Globus pallidus (tissue), 1 donor: ENCODE results near the gene ASPG.
A peak's percentile ranks its signal among the peaks of the same experiment; 100 is the strongest.

Experiments
- DNase-seq: peaks from one replicate; pipeline ENCODE4 v3.0.0-alpha.2; 2015; ENCODE audit warnings: low spot score

The ASPG gene

DNA sequence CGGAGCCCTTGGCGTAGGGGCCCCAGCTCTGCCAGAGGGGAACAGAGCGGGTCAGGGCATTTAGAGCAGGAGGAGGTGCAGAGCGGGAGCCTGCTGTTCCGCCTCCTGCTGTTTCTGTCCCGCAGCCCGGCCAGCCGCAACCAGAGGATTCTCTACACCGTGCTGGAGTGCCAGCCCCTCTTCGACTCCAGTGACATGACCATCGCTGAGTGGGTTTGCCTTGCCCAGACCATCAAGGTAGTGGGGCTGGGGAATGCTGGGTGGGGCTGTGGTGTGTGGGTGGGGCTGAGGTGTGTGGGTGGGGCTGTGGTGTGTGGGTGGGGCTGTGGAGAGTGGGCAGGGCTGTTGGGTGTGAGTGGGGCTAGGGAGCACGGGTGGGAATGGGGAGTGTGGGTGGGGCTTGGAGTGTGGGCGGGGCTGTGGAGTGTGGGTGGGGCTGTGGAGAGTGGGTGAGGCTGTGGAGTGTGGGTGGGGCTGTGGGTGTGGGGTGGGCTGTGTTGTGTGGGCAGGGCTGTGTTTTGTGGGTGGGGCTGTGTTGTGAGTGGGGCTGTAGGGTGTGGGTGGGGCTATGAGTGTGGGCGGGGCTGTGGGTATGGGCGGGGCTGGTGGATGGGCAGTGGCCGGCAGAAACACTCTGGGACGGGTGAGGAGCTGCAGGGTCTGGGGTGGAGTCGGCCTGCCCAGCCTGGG, 8.0 kb downstream of the ASPG start:
- no peak for DNase-seq

DNA sequence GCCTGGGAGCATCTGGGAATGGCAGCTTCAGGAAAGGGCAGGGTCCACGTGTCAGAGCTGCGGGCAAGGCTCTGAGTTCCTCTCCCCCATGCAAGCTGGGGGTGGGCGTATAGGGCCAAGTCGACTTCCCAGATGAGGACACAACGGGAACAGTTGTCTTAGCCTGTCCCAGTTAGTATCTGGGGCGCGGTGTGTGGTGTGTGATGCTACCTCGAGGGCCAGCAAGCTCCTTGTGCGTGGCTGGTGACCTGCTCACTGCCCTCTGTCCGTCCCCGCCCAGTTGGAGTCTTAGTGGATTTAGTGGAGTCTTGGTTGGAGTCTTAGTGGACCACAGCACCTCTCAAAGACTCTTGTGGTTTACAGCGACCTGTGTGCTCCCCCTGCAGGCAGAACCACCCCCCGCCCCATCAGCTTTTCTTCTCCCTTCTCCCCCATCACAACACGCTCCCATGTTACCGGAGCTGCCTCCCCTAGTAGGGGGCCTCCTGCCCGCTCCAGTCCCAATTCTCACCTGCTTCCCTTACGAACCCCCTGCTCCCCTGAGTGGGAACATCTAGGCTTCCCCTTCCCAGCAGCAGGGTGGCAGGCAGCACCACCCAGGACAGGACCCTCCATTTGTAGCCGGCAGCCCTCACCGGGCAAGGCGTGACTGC, 8.7 kb downstream of the ASPG start:
- no peak for DNase-seq

DNA sequence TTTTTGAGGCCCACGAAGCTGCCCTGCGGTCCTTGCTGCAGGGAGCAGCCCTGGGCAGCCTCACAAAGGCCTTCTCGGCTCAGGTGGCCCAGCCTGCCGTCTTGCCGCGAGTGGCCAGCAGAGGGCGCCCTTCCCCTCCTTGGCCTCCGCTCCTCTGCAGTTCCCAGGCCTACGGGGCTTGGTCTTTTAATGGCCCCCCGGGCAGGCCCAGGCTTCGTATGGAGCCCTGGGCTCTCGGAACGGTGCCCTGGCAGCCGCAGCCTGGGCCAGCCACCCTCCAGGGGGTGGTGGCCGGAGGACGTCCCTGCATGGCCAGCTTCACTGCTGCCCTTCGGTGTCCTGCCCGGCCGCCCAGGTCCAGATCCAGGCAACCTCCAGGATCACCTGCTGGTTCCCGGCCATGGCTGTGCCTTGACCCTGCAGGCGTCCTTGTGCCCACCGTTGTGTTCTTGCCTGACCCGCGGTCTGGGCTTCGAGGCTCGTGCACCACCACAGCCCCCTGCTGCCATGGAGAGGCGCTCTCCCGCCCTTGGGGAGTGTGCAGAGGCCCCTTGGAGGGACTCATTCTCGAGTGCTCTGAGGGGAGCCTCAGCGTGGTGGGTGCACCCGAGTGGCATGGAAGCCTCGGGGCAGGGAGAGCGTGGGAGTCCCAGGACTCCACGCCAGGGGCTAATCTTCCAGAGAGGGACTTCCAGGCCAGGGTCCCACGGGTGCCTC, 9.4 kb downstream of the ASPG start:
- DNase-seq = peak; percentile 6

DNA sequence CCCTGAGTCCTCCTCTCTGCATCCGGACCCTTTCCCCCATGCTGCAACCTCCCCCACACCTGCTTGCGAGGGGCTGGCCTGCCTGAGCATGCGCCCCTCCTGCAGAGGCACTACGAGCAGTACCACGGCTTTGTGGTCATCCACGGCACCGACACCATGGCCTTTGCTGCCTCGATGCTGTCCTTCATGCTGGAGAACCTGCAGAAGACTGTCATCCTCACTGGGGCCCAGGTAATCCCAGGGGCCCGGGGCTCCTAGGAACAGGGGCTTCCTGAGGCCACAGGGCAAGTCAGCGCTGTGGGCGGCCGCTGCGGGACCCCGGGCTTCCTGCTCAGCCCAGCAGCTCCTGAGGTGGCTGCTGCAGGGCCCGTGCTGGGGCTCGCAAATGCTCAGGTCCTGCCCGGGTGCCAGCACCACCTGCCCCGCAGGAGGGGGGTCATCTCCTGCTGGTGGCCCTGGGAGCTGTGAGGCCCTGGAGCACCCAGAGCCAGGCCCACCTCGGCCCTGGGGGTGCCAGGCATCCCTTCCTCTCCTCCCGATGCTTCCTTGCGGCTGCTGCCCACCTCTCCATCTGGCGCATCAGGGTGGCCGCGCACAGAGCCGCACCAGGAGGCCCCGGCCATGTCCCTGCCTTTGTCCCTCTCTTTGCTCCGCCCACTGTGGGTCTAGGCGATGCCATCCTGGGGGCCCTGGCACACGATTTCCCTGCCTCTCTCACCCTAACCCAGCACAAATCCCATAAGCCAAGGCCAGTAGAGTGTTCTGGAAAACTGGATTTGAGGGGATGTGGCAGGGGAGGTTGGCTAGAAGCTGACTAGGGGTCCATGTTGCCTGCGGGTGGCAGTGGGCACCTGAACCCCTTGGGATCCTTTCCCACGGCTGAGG, 10.2 kb downstream of the ASPG start:
- no peak for DNase-seq

DNA sequence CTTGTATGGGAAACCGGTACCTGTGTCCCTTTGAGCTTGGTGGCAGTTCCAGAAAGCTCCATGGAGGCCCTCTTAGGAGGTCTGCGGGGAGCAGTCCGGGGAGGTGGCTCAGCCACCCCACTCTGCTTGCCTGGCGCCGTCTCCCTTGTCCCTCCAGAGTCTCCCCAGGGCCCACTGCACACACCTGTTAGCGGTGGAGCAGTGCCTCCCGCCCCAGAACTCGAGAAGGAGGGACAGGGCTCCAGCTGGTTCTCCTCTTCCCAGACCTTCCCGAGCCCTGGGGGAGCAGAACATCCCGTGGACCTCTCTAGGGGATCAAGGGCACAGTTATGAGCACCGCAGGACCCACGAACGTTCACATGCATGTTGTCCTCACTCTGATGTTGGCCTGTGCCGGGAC, 10.8 kb downstream of the ASPG start:
- no peak for DNase-seq

DNA sequence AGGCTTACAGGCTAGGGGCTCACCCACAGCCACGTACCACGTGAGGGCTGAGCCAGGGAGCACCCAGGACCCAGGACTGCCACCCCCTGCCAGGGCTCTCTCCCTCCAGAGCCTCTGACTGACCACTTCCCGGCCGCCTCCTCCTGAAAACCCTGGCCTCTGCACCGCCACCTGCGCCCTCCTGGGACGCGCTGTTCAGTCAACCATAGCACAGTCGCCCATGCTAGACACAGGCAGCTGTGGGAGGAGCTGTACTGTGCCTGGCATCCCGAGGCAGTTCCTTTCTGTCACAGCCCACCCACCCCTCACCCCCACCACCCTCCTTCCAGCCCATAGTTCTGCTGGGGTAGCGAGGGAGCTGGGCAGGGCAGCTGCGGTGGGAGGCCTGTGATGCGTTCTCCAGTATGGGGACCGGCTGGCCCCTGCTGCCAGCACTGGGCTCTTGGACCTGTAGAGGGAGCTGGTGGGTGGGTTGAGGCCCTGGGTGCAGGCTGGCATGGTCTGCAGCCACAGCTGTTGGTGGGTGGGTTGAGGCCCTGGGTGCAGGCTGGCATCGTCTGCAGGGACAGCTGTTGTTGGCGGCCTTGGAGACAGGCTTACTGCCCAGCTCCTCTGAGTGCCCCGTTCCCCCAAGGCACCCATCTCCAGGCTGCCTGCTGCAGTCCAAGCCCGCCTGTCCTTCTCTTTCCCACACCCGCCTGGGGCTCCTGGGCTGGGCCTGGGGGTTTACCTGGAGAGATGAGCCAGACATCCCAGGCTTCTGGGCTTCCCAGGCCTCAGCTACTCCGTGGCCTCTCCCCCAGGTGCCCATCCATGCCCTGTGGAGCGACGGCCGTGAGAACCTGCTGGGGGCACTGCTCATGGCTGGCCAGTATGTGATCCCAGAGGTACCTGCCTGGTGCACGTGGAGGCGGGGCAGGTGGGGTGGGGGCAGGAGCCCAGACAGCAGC, 11.5 kb downstream of the ASPG start:
- DNase-seq = no peak

DNA sequence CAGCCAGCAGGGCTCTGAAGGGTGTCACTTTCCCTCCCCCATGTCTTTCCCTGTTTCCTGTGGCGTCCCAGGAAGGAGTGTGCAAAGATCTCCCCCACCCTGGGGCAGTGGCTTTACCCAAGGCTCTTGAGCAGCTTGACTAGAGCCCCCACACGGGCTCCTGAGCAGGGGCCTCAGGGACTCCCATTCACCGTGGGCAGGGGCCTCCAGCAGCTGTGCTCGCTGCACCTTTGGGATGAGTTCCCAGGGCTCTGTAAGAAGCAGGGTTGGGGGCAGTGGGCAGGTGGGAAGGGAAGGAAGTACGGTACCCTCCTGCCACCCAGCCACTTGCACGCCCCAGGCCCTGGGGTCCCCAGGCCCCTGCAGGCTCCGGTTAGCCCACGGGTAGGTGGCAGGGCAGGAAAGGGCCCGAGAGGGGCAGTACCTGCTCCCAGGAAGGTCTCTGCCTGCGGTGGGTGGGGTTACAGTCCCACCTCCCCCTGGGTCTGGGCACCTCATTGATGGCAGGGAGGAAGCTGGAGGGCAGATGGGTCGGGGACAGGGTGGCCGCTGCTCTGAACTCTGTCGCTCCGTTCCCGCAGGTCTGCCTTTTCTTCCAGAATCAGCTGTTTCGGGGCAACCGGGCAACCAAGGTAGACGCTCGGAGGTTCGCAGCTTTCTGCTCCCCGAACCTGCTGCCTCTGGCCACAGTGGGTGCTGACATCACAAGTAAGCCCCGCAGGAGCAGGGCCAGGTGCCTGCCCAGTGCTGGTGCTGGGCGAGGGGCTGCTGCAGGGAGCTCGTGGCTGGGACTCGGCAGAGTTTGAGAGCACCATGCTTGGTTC, 13.0 kb downstream of the ASPG start:
- no peak for DNase-seq

DNA sequence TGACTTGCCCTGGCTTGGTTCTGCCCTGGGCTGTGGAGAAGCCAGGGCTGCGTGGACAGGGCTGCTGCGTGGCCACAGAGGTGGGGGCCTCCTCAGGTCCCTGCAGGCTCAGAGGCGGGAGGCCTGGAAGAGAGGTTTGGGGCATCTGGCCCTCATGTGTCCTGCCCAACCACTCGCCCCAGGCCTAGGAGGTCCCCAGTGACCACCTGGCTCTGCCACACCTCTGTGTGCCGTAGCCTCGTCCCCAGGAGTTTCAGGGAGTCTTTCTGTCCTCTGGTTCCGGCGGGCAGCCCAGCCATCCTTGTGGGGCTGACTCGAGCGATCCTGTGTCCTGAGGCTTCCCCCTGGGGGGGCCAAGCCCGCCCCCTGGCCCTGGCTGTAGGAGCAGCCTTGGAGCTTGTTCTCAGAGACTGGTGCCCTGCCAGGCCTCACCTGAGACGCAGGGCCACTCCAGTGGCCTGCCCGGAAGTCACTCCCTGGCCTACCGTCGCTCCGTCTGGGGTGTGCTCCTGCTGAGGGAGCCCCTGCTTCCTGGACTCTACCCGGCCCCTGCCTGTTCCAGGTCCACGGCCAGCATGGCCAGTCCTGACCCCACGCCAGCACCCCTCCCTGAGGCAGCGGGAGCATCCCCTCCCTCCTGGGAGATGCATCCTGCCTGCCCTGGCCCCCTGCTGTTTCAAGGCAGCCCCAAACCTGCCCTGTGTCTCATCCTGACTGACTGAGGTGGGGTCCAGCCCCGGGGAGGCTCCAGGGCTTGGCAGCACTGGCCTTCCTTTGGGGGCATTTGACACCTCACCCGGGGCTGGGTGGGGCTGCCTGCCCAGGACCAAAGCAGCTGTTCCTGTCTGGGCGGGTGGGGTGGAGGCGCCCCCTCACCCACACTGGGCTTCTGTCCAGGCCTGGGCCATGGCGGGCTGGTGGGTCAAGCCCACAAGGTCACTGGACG, 13.9 kb downstream of the ASPG start:
- no peak for DNase-seq

DNA sequence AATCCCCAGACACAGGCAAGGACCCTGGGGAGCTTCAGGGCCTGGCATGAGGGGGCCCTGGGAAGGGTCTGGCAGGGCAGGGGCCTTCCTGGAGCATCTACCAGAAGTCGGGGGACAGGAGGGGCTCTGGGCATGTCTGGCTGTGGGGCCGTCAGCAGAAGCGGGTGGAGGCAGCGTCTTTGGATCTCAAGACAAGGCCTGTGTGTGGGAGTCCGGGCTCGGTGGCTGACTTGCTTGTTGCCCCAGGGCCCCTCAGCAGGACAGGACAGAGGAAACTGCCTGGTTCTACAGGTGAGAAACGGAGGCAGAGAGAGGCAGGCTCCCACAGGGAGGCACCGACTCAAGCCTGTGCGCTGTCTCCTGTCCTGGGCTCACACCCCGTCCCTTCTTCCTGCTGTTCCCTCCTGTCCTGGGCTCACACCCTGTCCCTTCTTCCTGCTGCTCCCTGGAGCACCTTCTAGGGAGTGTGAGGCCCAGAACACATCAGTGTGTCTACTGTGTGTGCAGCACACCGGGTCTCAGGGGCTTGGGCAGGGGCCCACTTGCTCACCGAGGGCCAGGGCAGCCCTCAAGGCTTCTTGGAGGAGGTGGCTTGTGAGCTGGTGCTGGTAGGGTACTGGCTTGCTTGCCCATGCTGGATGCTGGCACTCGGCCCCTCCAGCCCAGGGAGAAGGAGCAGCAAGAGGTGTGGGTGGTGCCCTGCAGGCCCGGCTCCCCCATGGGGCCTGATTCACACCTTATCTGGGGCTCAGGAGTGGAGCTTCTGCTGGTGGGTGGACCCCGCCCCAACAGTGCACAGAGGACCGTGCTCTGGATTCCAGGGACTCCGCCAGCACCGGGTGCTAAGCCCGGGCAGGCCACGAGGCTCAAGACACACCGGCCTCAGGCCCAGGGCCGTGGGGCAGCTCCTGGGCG, 14.9 kb downstream of the ASPG start:
- no peak for DNase-seq

DNA sequence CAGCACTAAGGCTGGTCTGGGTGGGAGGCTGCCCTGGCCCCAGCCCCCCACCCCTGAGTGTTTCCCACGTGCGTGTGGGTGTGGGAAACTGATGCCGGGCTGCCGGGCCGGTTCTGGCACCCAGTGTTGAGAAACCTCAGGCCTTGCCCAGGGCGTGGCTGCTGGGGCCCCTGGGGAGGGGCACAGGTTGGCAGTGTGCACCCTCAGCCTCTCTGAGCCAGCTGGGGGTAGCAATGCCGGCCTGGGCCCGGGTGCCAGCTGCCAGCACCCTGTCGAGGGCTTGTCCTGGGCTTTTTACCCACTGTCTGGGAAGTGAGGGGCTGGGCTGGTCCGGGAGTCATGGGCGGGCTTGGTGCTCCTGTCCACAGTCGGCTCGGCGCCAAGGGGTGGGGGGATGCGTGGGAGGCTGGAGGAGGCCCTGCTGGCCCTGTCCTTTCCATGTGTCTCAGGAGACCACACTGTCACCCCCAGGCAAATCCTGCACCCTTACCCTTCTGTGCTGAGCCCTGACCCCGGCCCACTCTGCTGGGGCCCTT, 15.7 kb downstream of the ASPG start:
- DNase-seq = no peak

DNA sequence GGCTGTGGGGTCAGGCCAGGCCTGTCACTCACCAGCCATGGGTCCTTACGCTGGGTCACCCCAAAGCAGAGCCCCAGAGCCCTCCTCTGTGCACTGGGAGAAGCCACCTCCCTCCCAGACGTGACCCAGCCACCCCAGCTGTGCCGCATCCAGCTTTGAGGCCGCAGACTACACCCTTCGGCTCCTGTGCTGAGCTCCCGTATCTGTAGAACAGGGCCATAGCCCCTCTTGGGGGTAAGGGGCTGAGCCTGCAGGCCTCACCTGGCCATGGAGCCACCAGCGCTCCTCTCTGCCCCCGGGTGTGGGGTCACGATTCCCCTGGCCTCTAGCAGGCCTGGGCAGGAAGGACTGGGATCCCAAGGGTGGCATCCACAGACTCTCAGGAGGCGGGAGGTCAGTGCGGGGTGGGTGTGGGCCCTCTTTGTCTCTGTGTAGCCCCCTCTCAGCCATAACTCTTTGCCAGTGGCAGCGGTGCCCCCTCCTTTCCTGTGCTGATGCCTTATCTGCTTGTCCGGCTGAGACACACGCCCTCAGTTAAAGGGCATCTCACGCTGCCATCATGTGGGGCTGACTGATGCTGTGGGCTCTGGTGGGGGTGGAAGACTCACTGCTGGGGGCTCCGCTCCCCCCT, 16.3 kb downstream of the ASPG start:
- no peak for DNase-seq

DNA sequence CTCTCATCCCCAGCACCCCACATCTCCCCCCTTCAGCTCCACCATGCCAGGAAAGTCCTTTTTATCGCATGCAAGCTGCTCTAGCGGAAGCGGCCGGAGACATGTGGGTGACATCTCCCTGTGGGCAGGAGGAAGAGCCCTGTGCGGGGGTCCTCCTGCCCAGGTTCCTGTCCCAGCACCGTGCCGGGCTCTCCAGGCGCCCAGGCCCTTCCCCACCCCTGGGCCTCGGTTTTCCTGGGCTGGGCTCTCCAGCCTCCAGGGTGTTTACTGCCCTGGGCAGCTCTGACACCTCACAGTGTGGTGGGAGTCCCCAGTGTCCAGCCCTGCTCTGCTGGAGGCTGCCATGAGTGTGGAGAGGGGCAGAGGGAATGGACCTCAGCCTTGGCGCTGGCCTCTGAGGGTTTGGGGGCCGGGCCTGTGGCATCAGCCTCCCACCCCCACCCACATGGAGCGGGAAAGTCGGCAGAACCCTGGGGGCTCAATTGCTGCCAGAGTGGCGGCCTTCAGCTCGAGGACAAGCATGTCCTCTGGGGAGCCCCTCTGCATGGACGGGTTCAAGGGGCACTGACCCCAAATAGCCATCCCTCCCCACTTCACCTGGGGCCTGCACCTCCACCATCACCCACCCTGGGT, 16.9 kb downstream of the ASPG start:
- no peak for DNase-seq

DNA sequence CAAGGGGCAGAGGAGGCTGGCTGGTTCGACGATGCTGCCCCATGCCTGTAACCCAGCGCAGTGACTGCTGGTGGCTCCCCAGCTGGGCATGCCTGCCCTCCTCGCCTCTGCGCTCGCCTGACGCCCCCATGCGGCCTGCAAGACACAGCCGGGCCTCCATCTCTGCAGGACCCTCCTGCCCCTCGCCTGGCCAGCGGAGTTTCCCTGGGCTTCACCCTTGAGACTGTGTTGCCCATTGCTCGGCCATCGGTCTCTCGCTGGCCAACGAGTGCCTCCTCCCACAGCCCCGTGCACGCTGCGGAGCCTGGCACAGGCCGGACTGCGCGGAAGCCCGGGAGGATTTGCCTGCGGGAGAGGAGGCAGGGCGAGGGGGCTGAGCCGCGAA, 17.6 kb downstream of the ASPG start:
- no peak for DNase-seq

DNA sequence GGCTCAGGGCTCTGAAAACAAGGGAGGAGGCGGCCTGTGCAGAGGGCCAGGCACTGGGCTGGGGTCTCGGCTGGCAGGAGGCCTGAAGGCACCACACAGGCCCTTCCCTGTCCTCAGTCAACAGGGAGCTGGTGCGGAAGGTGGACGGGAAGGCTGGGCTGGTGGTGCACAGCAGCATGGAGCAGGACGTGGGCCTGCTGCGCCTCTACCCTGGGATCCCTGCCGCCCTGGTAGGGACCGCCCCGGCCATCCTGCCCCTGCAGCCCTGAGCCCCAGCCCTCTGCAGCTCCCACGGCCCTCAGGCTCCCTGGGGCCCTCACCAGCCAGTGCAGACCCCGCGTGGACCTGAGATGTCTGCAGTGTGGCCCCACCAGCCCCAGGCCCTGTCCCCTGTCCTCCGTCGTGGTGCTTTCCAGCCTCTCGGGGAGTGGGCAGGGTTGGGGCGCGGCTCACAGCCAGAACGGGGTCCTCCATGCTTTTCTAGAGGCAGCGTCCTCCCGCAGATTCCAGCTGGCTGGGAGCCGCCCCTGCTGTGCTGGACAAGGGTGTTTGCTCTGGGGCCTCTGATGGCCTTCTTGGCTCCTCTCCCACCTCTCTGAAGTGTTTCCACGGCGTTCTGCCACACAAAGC, 18.1 kb downstream of the ASPG start:
- no peak for DNase-seq

DNA sequence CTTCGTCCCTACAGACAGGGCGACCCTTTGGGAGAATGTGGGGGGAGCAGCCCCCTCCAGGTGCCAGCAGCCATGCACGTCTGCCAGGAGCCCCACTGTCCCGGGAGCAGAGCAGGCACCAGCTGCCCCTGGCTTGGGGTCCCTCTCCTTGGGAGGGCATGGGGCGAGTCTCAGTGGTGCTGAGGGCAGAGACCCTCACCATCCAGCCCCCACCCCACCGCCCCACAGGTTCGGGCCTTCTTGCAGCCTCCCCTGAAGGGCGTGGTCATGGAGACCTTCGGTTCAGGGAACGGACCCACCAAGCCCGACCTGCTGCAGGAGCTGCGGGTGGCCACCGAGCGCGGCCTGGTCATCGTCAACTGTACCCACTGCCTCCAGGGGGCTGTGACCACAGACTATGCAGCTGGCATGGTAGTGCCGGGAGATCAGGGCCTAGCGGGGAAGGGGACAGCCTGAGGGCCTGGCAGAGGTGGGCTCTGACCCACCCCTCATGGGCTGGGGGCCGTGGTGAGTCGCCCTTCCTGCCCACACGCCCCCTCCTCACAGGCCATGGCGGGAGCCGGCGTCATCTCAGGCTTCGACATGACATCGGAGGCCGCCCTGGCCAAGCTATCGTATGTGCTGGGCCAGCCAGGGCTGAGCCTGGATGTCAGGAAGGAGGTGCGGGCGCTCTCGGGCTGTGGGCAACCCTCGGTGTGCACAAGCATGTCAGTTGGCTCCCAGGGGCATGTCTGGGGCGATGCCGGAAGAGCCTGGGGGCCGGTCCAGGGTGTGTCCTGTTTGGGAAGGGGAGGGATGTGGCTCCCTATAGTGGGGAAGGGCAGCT, 18.8 kb downstream of the ASPG start:
- DNase-seq = no peak
